DMS153 treated with DMSO at 0.1 percent for 48 hours (cell line): ENCODE data around the gene UBE2V1.
"Not testable (repeated sequence)": the region's sequence is repeated elsewhere in the genome, so short reads cannot be mapped to it uniquely, and the experiment has no call there.

Source experiments
- DNase-seq: peaks from one replicate; lab custom pipeline; 2025; ENCODE audit not compliant: unreplicated experiment; lab: John Stamatoyannopoulos, UW

The UBE2V1 gene

GRCh38 chr20:50066161-50066834, 46.7 kb downstream of the UBE2V1 start:
- no peak for DNase-seq

GRCh38 chr20:50065325-50065615, 47.7 kb downstream of the UBE2V1 start:
- no peak for DNase-seq

GRCh38 chr20:50063763-50064162, 49.2 kb downstream of the UBE2V1 start:
- not testable (repeated sequence) for DNase-seq

GRCh38 chr20:50062006-50062838, 50.7 kb downstream of the UBE2V1 start:
- DNase-seq: no peak

GRCh38 chr20:50061151-50062005, 51.6 kb downstream of the UBE2V1 start:
- no peak for DNase-seq

- no peak for DNase-seq
Observed at GRCh38 chr20:50058662-50059402, 54.1 kb downstream of the UBE2V1 start.

GRCh38 chr20:50057714-50058053, 55.3 kb downstream of the UBE2V1 start:
- DNase-seq: no peak

- DNase-seq: no peak
Observed at GRCh38 chr20:50056951-50057713, 55.8 kb downstream of the UBE2V1 start.

GRCh38 chr20:50056408-50056926, 56.5 kb downstream of the UBE2V1 start:
- no peak for DNase-seq

- no peak for DNase-seq
Observed at GRCh38 chr20:50055524-50056083, 57.3 kb downstream of the UBE2V1 start.

GRCh38 chr20:50054626-50055511, 58.1 kb downstream of the UBE2V1 start:
- DNase-seq: no peak

GRCh38 chr20:50054231-50054547, 58.8 kb downstream of the UBE2V1 start:
- no peak for DNase-seq

GRCh38 chr20:50053362-50054230, 59.4 kb downstream of the UBE2V1 start:
- no peak for DNase-seq

- DNase-seq: no peak
Observed at GRCh38 chr20:50052550-50053361, 60.2 kb downstream of the UBE2V1 start.

- no peak for DNase-seq
Observed at GRCh38 chr20:50050660-50051308, 62.2 kb downstream of the UBE2V1 start.

GRCh38 chr20:50050214-50050613, 62.7 kb downstream of the UBE2V1 start:
- no peak for DNase-seq
